NCI-H146 treated with DMSO at 0.1 percent for 48 hours (cell line): ENCODE measurements around the gene GARS1.

Experiments
- DNase-seq: peaks from one replicate; lab custom pipeline; 2025; ENCODE audit not compliant: unreplicated experiment; lab: John Stamatoyannopoulos, UW

GARS1 gene

DNA sequence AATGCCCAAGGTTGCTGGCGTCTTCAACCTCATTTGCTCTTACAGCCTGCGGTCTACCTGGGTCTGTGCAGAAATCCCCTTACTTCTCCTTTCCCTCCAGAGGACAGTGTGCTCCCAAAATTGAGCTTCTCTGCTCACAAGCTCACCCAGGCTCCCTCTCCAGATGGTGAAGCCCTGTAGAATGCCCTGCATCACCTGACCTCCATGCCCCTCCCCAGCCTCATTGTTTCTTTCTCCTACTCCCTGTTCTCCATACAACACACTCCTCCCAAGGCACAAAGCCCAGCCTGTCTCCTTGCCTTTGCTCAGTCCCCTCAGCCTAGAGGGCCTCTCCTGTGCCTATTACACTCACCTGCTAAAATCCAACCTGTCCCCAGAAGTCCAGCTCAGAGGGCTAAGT lies 84.1 kb downstream of the GARS1 start:
- no peak for DNase-seq

DNA sequence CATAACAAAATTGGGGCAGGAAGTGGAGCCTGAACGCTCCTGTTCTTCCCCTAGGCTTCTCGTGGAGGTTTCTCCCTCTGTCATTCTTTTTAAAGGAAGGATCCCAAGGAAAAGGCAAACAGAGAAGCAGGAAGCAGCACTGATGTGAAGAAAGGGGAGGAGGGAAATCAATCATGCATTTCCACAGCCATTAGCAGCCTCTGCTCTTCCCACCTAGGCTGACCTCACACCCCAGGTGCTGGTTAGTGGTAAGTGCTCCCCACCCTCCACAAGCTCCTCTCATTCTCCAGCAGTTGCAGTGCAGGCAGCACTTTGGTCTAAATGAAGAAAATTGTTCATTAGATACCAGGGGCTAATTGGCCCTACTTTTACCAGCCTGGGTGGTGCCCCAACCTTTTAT lies 85.0 kb downstream of the GARS1 start:
- DNase-seq = no peak

DNA sequence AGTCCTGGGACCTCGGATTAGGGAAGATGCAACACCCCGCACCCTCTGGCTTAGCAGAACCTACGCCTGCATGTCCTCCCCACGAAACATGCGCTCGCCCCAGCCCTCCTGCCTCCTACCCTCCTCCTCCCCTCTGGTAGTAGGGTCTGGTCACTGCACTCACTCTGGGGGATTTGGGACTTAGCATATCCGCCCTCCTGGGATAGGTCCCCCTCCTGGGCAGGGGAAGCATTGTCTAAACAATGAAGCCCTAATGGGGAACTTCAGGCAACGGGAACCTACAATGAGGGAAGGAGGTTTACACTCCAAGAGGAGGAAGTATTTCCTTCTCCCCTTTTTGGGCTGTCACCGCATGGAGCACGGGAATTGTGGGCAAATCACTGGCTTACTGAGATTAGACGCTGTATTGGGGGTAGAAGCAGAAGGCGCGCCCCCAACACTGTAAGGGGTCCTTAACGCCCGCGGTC lies 86.7 kb downstream of the GARS1 start:
- no peak for DNase-seq

DNA sequence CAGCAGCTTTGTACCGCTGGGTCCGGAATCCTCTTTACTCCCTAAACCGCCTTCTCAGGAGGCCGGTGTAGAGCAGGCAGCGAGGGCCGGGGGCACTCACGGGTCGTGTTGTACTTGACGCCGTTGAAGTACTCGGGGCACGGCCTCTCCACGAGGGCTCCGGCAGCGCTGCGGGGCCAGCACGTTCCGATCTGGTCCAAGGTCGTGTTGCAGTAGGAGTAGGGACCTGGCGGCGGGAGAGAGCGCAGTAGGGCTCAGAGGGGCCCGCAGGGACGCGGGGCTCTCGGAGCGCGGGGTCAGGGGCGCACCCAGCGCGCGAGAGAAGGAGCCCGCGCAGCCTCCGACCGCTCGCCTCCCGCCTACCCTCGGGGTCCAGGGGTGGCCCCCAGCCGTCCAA lies 87.1 kb downstream of the GARS1 start:
- DNase-seq = no peak

DNA sequence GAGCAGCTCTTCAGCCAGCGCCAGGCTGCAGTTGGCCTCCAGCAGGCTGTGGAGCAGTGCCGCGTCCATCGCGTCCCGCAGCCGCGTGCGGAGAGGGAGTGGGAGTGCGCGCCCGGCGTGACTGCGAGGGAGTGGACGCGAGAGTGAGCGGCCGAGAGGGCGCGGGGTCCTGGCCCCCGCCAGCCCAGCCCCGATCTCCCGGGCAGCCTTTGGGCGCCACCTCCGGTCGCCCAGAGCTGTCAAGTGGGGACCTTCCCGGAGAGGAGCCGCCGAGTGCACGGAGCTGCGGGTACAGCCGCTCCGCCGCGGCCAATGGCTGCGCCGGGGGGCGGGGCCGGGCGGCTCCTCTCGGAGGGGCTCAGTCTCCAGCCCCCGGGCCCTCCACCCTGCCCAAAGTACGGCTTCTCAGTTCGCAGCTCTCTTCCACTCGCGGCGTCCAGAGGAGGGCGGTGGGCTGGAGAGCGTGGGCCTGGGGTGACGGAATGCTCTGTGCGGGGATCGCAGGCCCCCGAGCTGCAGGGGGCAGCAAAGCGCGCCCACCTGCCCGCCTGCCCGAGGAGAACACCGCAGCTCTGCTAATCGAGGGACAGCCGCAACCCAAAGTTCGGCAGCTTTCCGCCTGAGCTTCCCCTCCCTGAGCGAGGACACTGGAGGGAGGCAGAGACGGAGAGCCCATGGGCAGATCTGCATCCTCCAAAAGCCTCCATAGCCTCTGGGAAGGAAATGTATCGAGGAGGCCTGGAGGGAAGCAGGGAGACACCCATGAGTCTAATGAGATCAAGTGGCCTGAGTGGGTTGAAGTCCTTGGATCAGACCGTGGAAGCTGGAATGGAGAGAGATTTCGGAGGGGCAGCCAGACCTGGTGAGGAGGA lies 87.8 kb downstream of the GARS1 start, which contains the start of gene CRHR2:
TSS of gene CRHR2 (minus strand) at position 245 of the 872 bp plus-strand sequence. CDS start at position 69, 176 bp downstream.
- DNase-seq = peak; percentile 12

DNA sequence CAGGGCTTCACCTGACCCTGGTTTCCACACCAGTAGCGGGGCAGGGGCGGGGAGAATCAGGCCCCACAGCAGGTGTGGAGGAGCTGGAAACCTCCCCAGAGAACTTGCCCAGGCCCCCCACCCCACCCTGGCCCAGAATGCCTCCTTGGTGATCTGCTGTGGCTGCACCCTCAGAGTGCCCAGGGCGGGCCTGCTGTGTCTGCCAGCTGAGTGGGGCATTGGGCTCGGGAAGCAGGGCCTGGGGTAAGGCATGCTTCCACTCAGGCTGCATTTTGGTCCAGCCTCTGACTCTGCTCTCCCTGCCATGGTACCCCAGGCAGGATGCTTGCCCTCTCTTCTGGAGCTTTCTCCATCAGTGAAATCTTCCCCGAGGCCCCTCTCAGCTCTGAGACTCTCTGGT lies 88.6 kb downstream of the GARS1 start:
- no peak for DNase-seq
